A549 (cell line): ENCODE measurements around the gene PAIP2. TPM values are rescaled to one million over a fixed set of nuclear protein-coding genes. Genes with fewer than 3 reads are reported as not detected.

Experiments
- ATAC-seq, 2 experiments: fragments of 200-7000 bp in 1 of 2; fragments of >200 bp in 1 of 2; cut with Nextera tagmentation in 1 of 2; cut with Tn5 transposase in 1 of 2; 3 replicates each; pipeline versions ENCODE4 v1.8.0 to v1.9.1; 2018 to 2020; ENCODE audit warnings: mild to moderate bottlenecking in 1 of 2, moderate library complexity in 1 of 2
- CTCF ChIA-PET: fragments of 300-600 bp; sonication (Branson Sonifier 250); formaldehyde crosslinking; extraction: SDS; loops from one replicate; lab custom pipeline; 2021; ENCODE audit warnings: antibody characterized with exemption, inconsistent platforms; lab: Yijun Ruan, JAX
- POLR2A ChIA-PET: fragments of 350-600 bp; formaldehyde crosslinking; extraction: SDS; loops from one replicate; lab custom pipeline; 2021; ENCODE audit warnings: antibody characterized with exemption, inconsistent platforms; lab: Yijun Ruan, JAX
- DNase-seq, 2 experiments: peaks; one replicate each; pipeline versions ENCODE4 v3.0.0 to v3.0.0-alpha.2; 2011 to 2016; ENCODE audit warnings: low read depth in 1 of 2, low spot score in 1 of 2
- FAIRE-seq: peaks from 2 replicates; lab custom pipeline; 2011; peaks lifted over from hg19 to GRCh38; lab: Jason Lieb, UNC
- H3K27ac ChIP-seq, 2 experiments: fragments of >200 bp; sonication (Bioruptor Twin); formaldehyde crosslinking; 3 replicates each; pipeline ENCODE4 v1.5.1; 2016 to 2017
- H3K4me1 ChIP-seq: fragments of >200 bp; sonication (Bioruptor Twin); formaldehyde crosslinking; 3 replicates; pipeline ENCODE4 v1.6.1; 2016
- H3K4me2 ChIP-seq: fragments of >200 bp; sonication (Bioruptor Twin); formaldehyde crosslinking; 3 replicates; pipeline ENCODE4 v1.6.1; 2016
- H3K4me3 ChIP-seq: fragments of >200 bp; sonication (Bioruptor Twin); formaldehyde crosslinking; 3 replicates; pipeline ENCODE4 v1.5.1; 2016
- H3K9me3 ChIP-seq: fragments of >200 bp; sonication (Bioruptor Twin); formaldehyde crosslinking; 3 replicates; pipeline ENCODE4 v1.6.1; 2016
- CBX2 ChIP-seq: fragments of 200-600 bp; sonication (generic); IDR thresholded peaks from 2 replicates; pipeline ENCODE4 v1.6.1; 2016; ENCODE audit warnings: low read depth, mild to moderate bottlenecking, borderline replicate concordance
- ESRRA ChIP-seq: fragments of 150-350 bp; IDR thresholded peaks from 2 replicates; pipeline ENCODE4 v1.6.1; 2014; ENCODE audit warnings: mild to moderate bottlenecking, low read length, borderline replicate concordance
- FOSL2 ChIP-seq, 2 experiments: fragments of 450-650 bp in 1 of 2; fragments of >200 bp in 1 of 2; sonication (Bioruptor Twin) in 1 of 2; formaldehyde crosslinking; IDR thresholded peaks; 2 replicates each; pipeline versions ENCODE4 v1.5.0 to v1.6.1; 2016 to 2020; ENCODE audit warnings: mild to moderate bottlenecking in 1 of 2, moderate library complexity in 1 of 2
- HEYL ChIP-seq: fragments of 250-450 bp; sonication (Bioruptor Pico); IDR thresholded peaks from 2 replicates; pipeline ENCODE4 v1.8.0; 2021; ENCODE audit warnings: mild to moderate bottlenecking, moderate library complexity
- HOXB5 ChIP-seq: fragments of 250-450 bp; sonication (Bioruptor Pico); IDR thresholded peaks from 2 replicates; pipeline ENCODE4 v1.5.0; 2020; ENCODE audit warnings: mild to moderate bottlenecking, moderate library complexity
- KDM1A ChIP-seq: fragments of 200-600 bp; sonication (generic); IDR thresholded peaks from 2 replicates; pipeline ENCODE4 v1.6.1; 2016; ENCODE audit warnings: low read depth, mild to moderate bottlenecking
- MAZ ChIP-seq: fragments of 150-350 bp; IDR thresholded peaks from 2 replicates; pipeline ENCODE4 v1.6.1; 2014; ENCODE audit warnings: antibody characterized with exemption, low read depth, low read length, borderline replicate concordance
- PHF8 ChIP-seq: fragments of 200-600 bp; sonication (generic); IDR thresholded peaks from 2 replicates; pipeline ENCODE4 v1.6.1; 2016; ENCODE audit warnings: low read depth, mild to moderate bottlenecking, antibody characterized with exemption, moderate library complexity, borderline replicate concordance
- POLR2A ChIP-seq: IDR thresholded peaks from 2 replicates; pipeline ENCODE4 v1.6.1; 2012; ENCODE audit warnings: mild to moderate bottlenecking, low read length
- POLR2AphosphoS2 ChIP-seq: conservative IDR thresholded peaks from 2 replicates; pipeline ENCODE4 v1.6.1; 2012; ENCODE audit warnings: low read length, improper control_type of control experiment, inconsistent platforms
- RARB ChIP-seq: fragments of 250-450 bp; sonication (Bioruptor Pico); IDR thresholded peaks from 2 replicates; pipeline ENCODE4 v1.8.0; 2021; ENCODE audit warnings: mild to moderate bottlenecking, moderate library complexity
- RNF2 ChIP-seq: fragments of 200-600 bp; sonication (generic); IDR thresholded peaks from 2 replicates; pipeline ENCODE4 v1.6.1; 2016; ENCODE audit warnings: low read depth, mild to moderate bottlenecking, antibody characterized with exemption, moderate library complexity, borderline replicate concordance
- TFCP2L1 ChIP-seq: fragments of 250-450 bp; sonication (Bioruptor Pico); IDR thresholded peaks from 2 replicates; pipeline ENCODE4 v1.5.0; 2021; ENCODE audit warnings: mild to moderate bottlenecking
- USF2 ChIP-seq: fragments of 450-650 bp; IDR thresholded peaks from 2 replicates; pipeline ENCODE4 v1.6.1; 2014; ENCODE audit warnings: antibody characterized with exemption
- ZFP36 ChIP-seq: fragments of 450-650 bp; IDR thresholded peaks from 2 replicates; pipeline ENCODE4 v1.6.1; 2014; ENCODE audit warnings: borderline replicate concordance; ENCODE audit not compliant: partially characterized antibody
- WGBS: methylation state at CpG from one replicate; pipeline ENCODE4 v1.1.6; 2017; ENCODE audit errors: missing lambda C conversion rate; 5-methylcytosine and 5-hydroxymethylcytosine counted together
- polyA plus RNA-seq, 4 experiments: library from polyadenylated mRNA; depleted of rRNA in 3 of 4; stranded (reverse); fragments of >200 nt; fragmentation: RNase III in 1 of 4; extraction: RNeasy Plus Mini Kit Qiagen cat#74134 plus additional on column Dnase treatment in 1 of 4; gene quantifications; 2 replicates in 3 of 4; 3 replicates in 1 of 4; pipeline ENCODE4 v1.2.3, GENCODE V29; 2011 to 2017

The PAIP2 gene
- polyA plus RNA-seq, 2 of the 4 experiments (the other 2 are of a cell fraction), result 109 to 128 TPM

GRCh38 chr5:139387611-139388197, 46.0 kb downstream of the PAIP2 start (continued):
- TF ChIP-seq CBX2 (no peak), USF2 (no peak), HEYL (no peak), RNF2 (no peak), PHF8 (no peak), TFCP2L1 (CRISPR knock-in tag) (no peak), FOSL2 (IDR thresholded peaks at IDR 0.05) (no peak), FOSL2 (CRISPR knock-in tag; IDR thresholded peaks at IDR 0.05) (no peak), MAZ (no peak)

GRCh38 chr5:139388198-139388821, 46.7 kb downstream of the PAIP2 start:
- DNase-seq, result peak; percentile 64 to 66
- 6% methylated on average over 8 of the region's 8 CpGs for WGBS
- H3K4me3 ChIP-seq, result peak overlapping the region; percentile 28
- H3K4me2 ChIP-seq, result peak overlapping the region; percentile 80
- no peak for TF ChIP-seq POLR2AphosphoS2
- no peak for TF ChIP-seq ZFP36
- 0 out of 2 replicates have a peak, but pooled peaks have one; percentile 31 for TF ChIP-seq POLR2A
- TF ChIP-seq ESRRA, result 0 out of 2 replicates have a peak, but pooled peaks have one; percentile 22
- ChIA-PET CTCF (interaction anchor here (1.1 to 2.9 kb wide), 5 partner anchors 8 to 125 kb away, joined by 3 to 9 read pairs (median 3); partner anchors contain the start of gene PAIP2), POLR2A (interaction anchor here (1.0 kb wide), 1 partner anchor 14 kb away, joined by 3 read pairs; no protein-coding TSS in a partner anchor)
- H3K9me3 ChIP-seq, result no peaks in the 10 kb centered on the region
- peak in 1 of 2 experiments; percentile 6; a peak in 1 of 6 replicates for ATAC-seq
- H3K27ac ChIP-seq, result peak overlapping the region; percentile 70 to 87
- H3K4me1 ChIP-seq, result peaks cover 65% of the 10 kb centered on the region
- FAIRE-seq, result no peak

DNA sequence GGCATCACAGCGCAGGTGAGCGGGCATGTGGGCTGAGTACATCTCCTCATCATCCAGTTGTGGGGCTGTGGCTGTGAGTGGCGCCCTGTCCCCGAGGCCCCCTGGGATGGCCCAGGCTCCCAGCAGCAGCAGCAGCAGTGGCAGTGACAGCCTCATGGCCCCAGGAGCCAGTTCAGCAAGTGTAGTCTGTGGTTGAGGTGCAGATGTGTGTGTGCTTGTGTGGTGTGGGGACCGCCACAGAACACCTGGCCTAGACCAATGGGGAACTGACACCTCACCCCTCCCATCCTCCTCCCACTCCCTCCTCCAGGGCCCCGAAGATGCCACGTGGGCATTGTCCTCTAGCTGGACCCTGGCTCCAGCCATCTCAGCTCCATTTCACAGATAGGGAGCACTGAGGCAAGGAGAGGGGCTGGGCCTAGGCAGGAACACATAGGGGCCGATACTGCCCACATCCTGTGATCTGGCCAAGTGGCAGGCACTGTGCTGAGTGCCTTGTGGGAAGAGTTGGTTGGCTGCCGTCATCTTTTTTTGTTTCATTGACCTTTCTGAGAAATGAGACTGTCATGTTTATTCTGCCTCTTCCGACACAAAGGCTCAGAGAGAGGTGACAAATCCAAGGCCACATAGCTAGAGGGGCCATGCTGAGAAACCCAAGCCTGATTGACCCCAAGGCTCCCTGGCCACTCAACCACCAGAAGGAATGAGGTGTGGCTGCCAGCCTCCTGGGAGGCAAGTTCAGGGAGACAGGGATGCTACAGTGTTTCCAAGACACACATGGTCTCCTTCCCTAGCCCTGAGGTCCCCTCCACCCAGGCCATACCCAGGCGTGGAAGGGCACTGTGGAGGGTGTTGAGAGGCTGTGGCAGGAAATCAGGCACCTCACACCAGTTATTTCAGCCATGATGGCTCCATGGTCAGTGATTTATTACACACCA, 48.3 kb downstream of the PAIP2 start, which contains the start of gene MZB1:
Gene MZB1, minus strand, starts transcription at position 213 of the 938 bp plus-strand sequence. Its CDS starts 57 bp downstream, at position 156.
- TF ChIP-seq HOXB5 (CRISPR knock-in tag), result no peak
- TF ChIP-seq KDM1A, result 0 out of 2 replicates have a peak, but pooled peaks have one; percentile 38
- no peak for TF ChIP-seq RARB (CRISPR knock-in tag)
- Histone ChIP-seq H3K4me3 (peak within 1 kb of the TSS; percentile 28; the same call in 2 of the 3 replicates), H3K9me3 (no peaks in the 10 kb centered on the region), H3K27ac (peak within 1 kb of the TSS; percentile 70 to 89; a peak in 5 of 6 replicates), H3K4me1 (peaks cover 49% of the 10 kb centered on the region), H3K4me2 (peak within 1 kb of the TSS; percentile 80)
- ChIA-PET CTCF (interaction anchor here (0.6 to 2.4 kb wide), 5 partner anchors 8 to 1032 kb away, joined by 3 to 16 read pairs (median 3); partner anchors contain the start of gene SLC23A1), POLR2A (no interaction called here)
- 82% methylated on average over 10 of the region's 11 CpGs for WGBS
- FAIRE-seq (no peak), DNase-seq (no peak), ATAC-seq (no peak)
